Panc1 (cell line): ENCODE results near the gene OSBP2. TPM values are rescaled to one million over a fixed set of nuclear protein-coding genes. Genes with fewer than 3 reads are reported as not detected.
A peak's percentile ranks its signal among the peaks of the same experiment; 100 is the strongest.

Experiments
- ATAC-seq: fragments of 200-7000 bp; cut with Tn5 transposase; 2 replicates; pipeline ENCODE4 v1.9.1; 2020; ENCODE audit warnings: mild to moderate bottlenecking, moderate library complexity
- BruUV-seq: library from RNA; stranded (reverse); fragments of 400-500 nt; replicated peaks from 2 replicates; lab custom pipeline; 2021; lab: Mats Ljungman, UMichigan
- CTCF ChIA-PET: fragments of 300-600 bp; sonication (Branson Sonifier 250); formaldehyde crosslinking; loops from one replicate; lab custom pipeline; 2022; ENCODE audit warnings: antibody characterized with exemption; lab: Charles Lee
- POLR2A ChIA-PET: fragments of 300-600 bp; sonication (Branson Sonifier 250); formaldehyde crosslinking; loops from one replicate; lab custom pipeline; 2022; ENCODE audit warnings: antibody characterized with exemption; lab: Charles Lee
- DNase-seq: peaks from one replicate; pipeline ENCODE4 v3.0.0-alpha.2; 2010; ENCODE audit warnings: low read depth, low spot score
- H3K27ac ChIP-seq: 2 replicates; pipeline ENCODE4 v1.5.1; 2011; ENCODE audit warnings: mild to moderate bottlenecking, low read length, inconsistent platforms
- H3K27me3 ChIP-seq: fragments of 200-500 bp; sonication (Bioruptor generic); 2 replicates; pipeline ENCODE4 v1.6.0; 2014; ENCODE audit warnings: low read length, inconsistent platforms; ENCODE audit not compliant: control insufficient read depth, insufficient read depth
- H3K36me3 ChIP-seq: fragments of 200-500 bp; sonication (Bioruptor generic); 2 replicates; pipeline ENCODE4 v1.5.1; 2014; ENCODE audit warnings: inconsistent platforms, mild to moderate bottlenecking, low read length, moderate library complexity; ENCODE audit not compliant: control insufficient read depth, insufficient read depth
- H3K4me1 ChIP-seq: 2 replicates; pipeline ENCODE4 v1.5.1; 2011; ENCODE audit warnings: inconsistent platforms, mild to moderate bottlenecking, low read length, moderate library complexity; ENCODE audit not compliant: control insufficient read depth, insufficient read depth
- H3K4me3 ChIP-seq, 2 experiments: 2 replicates each; pipeline ENCODE4 v1.5.1; 2011 to 2012; ENCODE audit warnings: low read depth in 2 of 2, low read length in 2 of 2, mild to moderate bottlenecking in 2 of 2, inconsistent platforms in 1 of 2, moderate library complexity in 1 of 2
- H3K9me3 ChIP-seq: fragments of 200-500 bp; sonication (Bioruptor generic); 2 replicates; pipeline ENCODE4 v1.5.1; 2014; ENCODE audit warnings: low read depth, mild to moderate bottlenecking, inconsistent platforms, low read length, moderate library complexity; ENCODE audit not compliant: control insufficient read depth, insufficient read depth
- CTCF ChIP-seq: fragments of 450-650 bp; IDR thresholded peaks from 2 replicates; pipeline ENCODE4 v1.5.1; 2017; ENCODE audit warnings: mild to moderate bottlenecking
- POLR2AphosphoS5 ChIP-seq: IDR thresholded peaks from 2 replicates; pipeline ENCODE4 v1.6.1; 2012; ENCODE audit warnings: mild to moderate bottlenecking, low read depth, low read length, moderate library complexity
- REST ChIP-seq, 2 experiments: IDR thresholded peaks; 2 replicates each; pipeline ENCODE4 v1.6.1; 2011 to 2012; ENCODE audit warnings: low read depth in 2 of 2, control low read depth in 1 of 2, low read length in 1 of 2, mild to moderate bottlenecking in 1 of 2, moderate library complexity in 1 of 2; ENCODE audit not compliant: insufficient read depth in 1 of 2
- SIN3A ChIP-seq: IDR thresholded peaks from 2 replicates; pipeline ENCODE4 v1.6.1; 2012; ENCODE audit warnings: low read depth, mild to moderate bottlenecking, low read length, moderate library complexity, borderline replicate concordance; ENCODE audit not compliant: insufficient read depth
- TCF7L2 ChIP-seq: IDR thresholded peaks from 2 replicates; pipeline ENCODE4 v1.6.1; 2011; ENCODE audit warnings: mild to moderate bottlenecking, low read depth, low read length, inconsistent platforms
- in situ Hi-C: cut with HindIII; loops from 2 replicates; pipeline ENCODE4 v1.10.0; 2016; ENCODE audit warnings: low sequenced_read_pairs, low pct_unique_long_range_greater_than_20kb
- intact Hi-C: fragments of 100-400 bp; cut with micrococcal nuclease; formaldehyde crosslinking; loops from one replicate; pipeline ENCODE4 v1.10.0; 2022; ENCODE audit not compliant: unreplicated experiment
- total RNA-seq: library from RNA; stranded (reverse); gene quantifications from one replicate; pipeline ENCODE4 v1.2.1, GENCODE V29; 2021; ENCODE audit not compliant: unreplicated experiment

Gene OSBP2
- total RNA-seq, 1 experiment from 2014 or later = 4.7 TPM

- Histone ChIP-seq H3K9me3 (no peaks in the 10 kb centered on the region), H3K27ac (peak overlapping the region; percentile 86), H3K36me3 (peaks cover 4% of the 10 kb centered on the region), H3K27me3 (no peaks in the 10 kb centered on the region), H3K4me1 (0 out of 2 replicates have a peak, but pooled peaks cover 2% of the 10 kb centered on the region), H3K4me3 (peak overlapping the region; percentile 77 to 81)
- POLR2A ChIA-PET = interaction anchor here (0.6 kb wide), 1 partner anchor 104 kb away, joined by 4 read pairs; no protein-coding TSS in a partner anchor
- TF ChIP-seq SIN3A (no peak), TCF7L2 (no peak), CTCF (no peak), POLR2AphosphoS5 (no peak), REST (IDR thresholded peaks at IDR 0.05; ENCODE audit: insufficient read depth in 1 of 2, low read depth in 2 of 2, low read length in 1 of 2) (no peak)
- DNase-seq (no peak), ATAC-seq (no peak)
- CTCF ChIA-PET = interaction anchor here (1.2 kb wide), 1 partner anchor 32 kb away, joined by 3 read pairs; no protein-coding TSS in a partner anchor
- no TSS peak for BruUV-seq
- intact Hi-C loops = no loop called here
- in situ Hi-C loops = no loop called here
Observed at GRCh38 chr22:30667107-30667493, 27.6 kb upstream of the OSBP2 start.

GRCh38 chr22:30667494-30668385 lies 26.9 kb upstream of the OSBP2 start, which contains the start of gene DUSP18:
Gene DUSP18 (minus strand): TSS chr22:30667875. CDS start chr22:30664003, 3,872 bp downstream.
- DNase-seq (no peak), ATAC-seq (peak; percentile 97)
- no peaks in the 10 kb centered on the region for H3K9me3 ChIP-seq
- intact Hi-C loops = no loop called here
- 0 out of 2 replicates have a peak, but pooled peaks cover 2% of the 10 kb centered on the region for H3K4me1 ChIP-seq
- in situ Hi-C loops = no loop called here
- TF ChIP-seq SIN3A = peak; percentile 88; the same call in 1 of the 2 replicates
- no peak for TF ChIP-seq CTCF
- no peak for TF ChIP-seq TCF7L2
- TF ChIP-seq POLR2AphosphoS5 = peak; percentile 66
- no peak; a peak in 1 of 4 replicates for TF ChIP-seq REST (IDR thresholded peaks at IDR 0.05; ENCODE audit: insufficient read depth in 1 of 2, low read depth in 2 of 2, low read length in 1 of 2)
- ChIA-PET CTCF (interaction anchor here (1.2 kb wide), 1 partner anchor 33 kb away, joined by 3 read pairs; no protein-coding TSS in a partner anchor), POLR2A (interaction anchor here (0.6 kb wide), 1 partner anchor 104 kb away, joined by 4 read pairs; no protein-coding TSS in a partner anchor)
- BruUV-seq = TSS peak; percentile 98
- peak within 1 kb of the TSS; percentile 77 to 81 for H3K4me3 ChIP-seq
- H3K27ac ChIP-seq = peak within 1 kb of the TSS; percentile 86
- peaks cover 4% of the 10 kb centered on the region for H3K36me3 ChIP-seq
- no peaks in the 10 kb centered on the region for H3K27me3 ChIP-seq
